DMS114 treated with DMSO at 0.1 percent for 48 hours (cell line): ENCODE data around the gene CACNA1A.
"Not testable (repeated sequence)": the region's sequence is repeated elsewhere in the genome, so short reads cannot be mapped to it uniquely, and the experiment has no call there.

Source experiments
- DNase-seq: peaks from one replicate; lab custom pipeline; 2025; ENCODE audit not compliant: unreplicated experiment; lab: John Stamatoyannopoulos, UW

The CACNA1A gene

GRCh38 chr19:13506471-13506820, at the start of gene CACNA1A:
CACNA1A (minus strand) TSS chr19:13506479; CDS start chr19:13506224, 255 bp downstream.
- DNase-seq: no peak

- no peak for DNase-seq
Measured at GRCh38 chr19:13554506-13555240, 48.4 kb upstream of the CACNA1A start.

GRCh38 chr19:13553880-13554400, 47.7 kb upstream of the CACNA1A start:
- DNase-seq: no peak

- no peak for DNase-seq
Measured at GRCh38 chr19:13548131-13548530, 41.9 kb upstream of the CACNA1A start.

- DNase-seq: no peak
Measured at GRCh38 chr19:13547102-13547501, 40.8 kb upstream of the CACNA1A start.

GRCh38 chr19:13544423-13544822, 38.1 kb upstream of the CACNA1A start:
- DNase-seq: no peak

GRCh38 chr19:13541554-13541953, 35.3 kb upstream of the CACNA1A start:
- no peak for DNase-seq

- DNase-seq: no peak
Measured at GRCh38 chr19:13539332-13539731, 33.1 kb upstream of the CACNA1A start.

- no peak for DNase-seq
Measured at GRCh38 chr19:13538601-13539253, 32.4 kb upstream of the CACNA1A start.

GRCh38 chr19:13537454-13537853, 31.2 kb upstream of the CACNA1A start:
- DNase-seq: no peak

GRCh38 chr19:13530720-13531119, 24.4 kb upstream of the CACNA1A start:
- DNase-seq: no peak

- DNase-seq: not testable (repeated sequence)
Measured at GRCh38 chr19:13529721-13530120, 23.4 kb upstream of the CACNA1A start.

- DNase-seq: no peak
Measured at GRCh38 chr19:13526552-13526951, 20.3 kb upstream of the CACNA1A start.

- no peak for DNase-seq
Measured at GRCh38 chr19:13521066-13521465, 14.8 kb upstream of the CACNA1A start.

- DNase-seq: no peak
Measured at GRCh38 chr19:13511947-13512346, 5.7 kb upstream of the CACNA1A start.

- DNase-seq: no peak
Measured at GRCh38 chr19:13507053-13507611, 853 bp upstream of the CACNA1A start.

GRCh38 chr19:13505761-13506470, 363 bp downstream of the CACNA1A start:
- DNase-seq: no peak

- DNase-seq: no peak
Measured at GRCh38 chr19:13505164-13505695, 1.0 kb downstream of the CACNA1A start.

GRCh38 chr19:13503570-13504235, 2.6 kb downstream of the CACNA1A start:
- DNase-seq: no peak

GRCh38 chr19:13502231-13502630, 4.0 kb downstream of the CACNA1A start:
- DNase-seq: no peak

- DNase-seq: no peak
Measured at GRCh38 chr19:13499692-13500091, 6.6 kb downstream of the CACNA1A start.
